Esophagus squamous epithelium (tissue), 4 donors: ENCODE measurements around the gene INKA1.

Experiments
- CTCF ChIP-seq, 6 experiments: fragments of 450-650 bp in 4 of 6; fragments of 200-600 bp in 2 of 6; sonication (generic) in 2 of 6; IDR thresholded peaks; one replicate each; pipeline ENCODE4 v1.5.1; 2016 to 2019; ENCODE audit warnings: antibody characterized with exemption in 6 of 6, mild to moderate bottlenecking in 4 of 6, moderate library complexity in 4 of 6
- POLR2A ChIP-seq, 4 donors: fragments of 450-650 bp; IDR thresholded peaks; one replicate each; pipeline ENCODE4 v1.6.1; 2017; ENCODE audit warnings: antibody characterized with exemption in 4 of 4, mild to moderate bottlenecking in 4 of 4, moderate library complexity in 3 of 4

- TF ChIP-seq CTCF (IDR thresholded peaks at IDR 0.05) (no peak), POLR2A (IDR thresholded peaks at IDR 0.05) (no peak)
These were observed 39.9 kb downstream of the INKA1 start for GRCh38 chr3:49842843-49843517.
